ENCODE measurements around the gene PSMC3IP.

DNA sequence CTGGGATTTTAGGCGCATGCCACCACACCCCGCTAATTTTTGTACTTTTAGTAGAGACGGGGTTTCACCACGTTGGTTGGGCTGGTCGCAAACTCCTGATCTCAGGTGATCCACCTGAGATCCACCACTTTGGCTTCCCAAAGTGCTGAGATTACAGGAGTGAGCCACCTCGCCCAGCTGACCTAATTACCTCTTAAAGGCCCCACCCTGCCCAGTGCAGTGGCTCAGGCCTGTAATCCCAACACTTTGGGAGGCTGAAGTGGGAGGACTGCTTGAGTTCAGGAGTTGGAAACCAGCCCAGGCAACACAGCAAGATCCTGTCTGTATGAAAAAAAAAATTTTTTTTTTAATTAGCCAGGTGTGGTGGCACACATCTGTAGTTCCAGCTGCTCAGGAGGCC is 18.5 kb downstream of the PSMC3IP start:
- TF ChIP-seq POLR2AphosphoS5 (IDR thresholded peaks at IDR 0.05; ENCODE audit: borderline replicate concordance, low read depth, low read length), result no peak
- TF ChIP-seq EZH2 (IDR thresholded peaks at IDR 0.05), result no peak

All from SK-N-MC (cell line).